GM18873 (cell line): ENCODE data around the gene GSX1.

Experiments
- ATAC-seq: cut with Tn5 transposase; IDR thresholded peaks from one replicate; pipeline ENCODE4 v1.9.1; 2021; ENCODE audit warnings: mild to moderate bottlenecking, moderate library complexity, moderate number of reproducible peaks; ENCODE audit not compliant: unreplicated experiment, low FRiP score

GSX1 gene

GRCh38 chr13:27826379-27827353 lies 34.4 kb downstream of the GSX1 start:
- ATAC-seq: no peak

- ATAC-seq: no peak
Observed at GRCh38 chr13:27827646-27828045, 35.4 kb downstream of the GSX1 start.

DNA sequence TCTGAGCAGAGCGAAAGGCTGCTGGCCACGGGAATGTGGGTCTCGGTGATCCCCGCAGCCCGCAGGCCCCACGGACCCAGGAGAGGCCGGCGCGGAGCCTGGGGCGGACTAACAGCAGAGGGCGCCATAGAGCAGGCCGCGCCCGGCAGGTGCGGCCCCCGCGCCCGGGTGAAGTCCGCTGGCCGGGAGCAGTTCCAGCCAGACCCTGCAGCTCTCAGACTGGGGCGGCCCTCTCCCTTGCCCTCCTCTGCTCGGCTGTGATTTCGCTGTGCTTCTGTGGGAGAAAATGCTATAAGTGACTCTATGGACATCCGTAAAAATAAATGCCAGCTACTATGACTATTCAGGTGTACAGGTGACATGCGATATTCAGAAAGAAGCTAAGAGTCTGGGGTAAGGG lies 37.7 kb downstream of the GSX1 start:
- no peak for ATAC-seq

- ATAC-seq: no peak
Observed at GRCh38 chr13:27833206-27833605, 40.9 kb downstream of the GSX1 start.

DNA sequence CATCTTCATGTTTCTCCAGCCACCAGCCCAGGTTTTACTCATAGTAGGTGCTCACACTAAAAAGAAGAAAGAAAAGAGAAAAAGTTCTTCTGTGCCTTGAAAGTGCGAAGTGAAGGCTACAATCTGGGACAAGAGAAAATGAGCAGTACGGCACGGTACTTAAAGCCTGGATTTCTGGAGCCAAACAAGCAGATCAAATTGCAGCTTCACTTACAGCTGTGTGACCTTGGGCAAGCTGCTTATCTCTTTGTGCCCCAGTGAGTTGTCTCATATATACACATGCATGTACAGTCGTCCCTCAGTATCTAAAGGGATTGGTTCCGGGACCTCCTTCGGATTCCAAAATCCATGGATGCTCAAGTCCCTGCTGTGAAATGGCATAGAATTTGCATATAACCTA lies 41.8 kb downstream of the GSX1 start:
- ATAC-seq: no peak

- ATAC-seq: no peak
Observed at GRCh38 chr13:27835799-27836198, 43.5 kb downstream of the GSX1 start.

- ATAC-seq: no peak
Observed at GRCh38 chr13:27839809-27840467, 47.7 kb downstream of the GSX1 start.

DNA sequence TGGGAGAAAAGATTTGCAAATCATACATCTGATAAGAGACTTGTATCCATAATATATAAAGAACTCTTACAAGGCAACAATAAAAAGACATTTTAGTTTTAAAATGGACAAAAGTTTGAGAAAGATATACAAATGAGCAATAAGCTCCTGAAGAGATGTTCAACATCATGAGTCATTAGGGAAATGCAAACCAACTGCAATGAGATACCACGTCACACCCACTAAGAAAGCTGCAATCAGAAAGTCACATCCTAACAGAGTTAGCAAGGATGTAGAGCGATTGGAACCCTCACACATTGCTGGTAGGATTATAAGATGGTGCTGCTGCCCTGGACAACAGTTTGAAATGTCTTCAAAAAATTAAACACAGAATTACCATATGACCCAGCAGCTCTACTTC lies 50.3 kb downstream of the GSX1 start:
- no peak for ATAC-seq
